DOHH2 (cell line): Measurements from ENCODE around the gene MANEA.

ENCODE experiments used
- H3F3A ChIP-seq: fragments of 200-600 bp; sonication (generic), shearing (Covaris generic); 2 replicates; pipeline ENCODE4 v1.6.0; 2016; ENCODE audit warnings: antibody characterized with exemption, mild to moderate bottlenecking; ENCODE audit not compliant: control insufficient read depth, insufficient read depth
- H3K27ac ChIP-seq: fragments of 200-600 bp; sonication (generic); 2 replicates; pipeline ENCODE4 v1.5.1; 2014; ENCODE audit warnings: low read depth, mild to moderate bottlenecking, low read length, moderate library complexity
- H3K27me3 ChIP-seq: fragments of 200-600 bp; sonication (generic); 2 replicates; pipeline ENCODE4 v1.6.1; 2014; ENCODE audit warnings: mild to moderate bottlenecking, low read length, mixed read lengths; ENCODE audit not compliant: control insufficient read depth
- H3K36me3 ChIP-seq: fragments of 200-600 bp; sonication (generic); 2 replicates; pipeline ENCODE4 v1.6.1; 2014; ENCODE audit warnings: mild to moderate bottlenecking, low read length, moderate library complexity, mixed read lengths; ENCODE audit not compliant: control insufficient read depth
- H3K4me1 ChIP-seq: fragments of 200-600 bp; sonication (generic); 2 replicates; pipeline ENCODE4 v1.6.1; 2014; ENCODE audit warnings: mild to moderate bottlenecking, low read length, mixed read lengths; ENCODE audit not compliant: control insufficient read depth
- H3K4me2 ChIP-seq: fragments of 200-600 bp; sonication (generic); 2 replicates; pipeline ENCODE4 v1.6.0; 2014; ENCODE audit warnings: mild to moderate bottlenecking, low read length, moderate library complexity
- H3K4me3 ChIP-seq: fragments of 200-600 bp; sonication (generic); 2 replicates; pipeline ENCODE4 v1.5.1; 2014; ENCODE audit warnings: mild to moderate bottlenecking, low read length, mixed read lengths
- H3K79me2 ChIP-seq: fragments of 200-600 bp; sonication (generic); 2 replicates; pipeline ENCODE4 v1.6.1; 2014; ENCODE audit warnings: mild to moderate bottlenecking, low read length, mixed read lengths; ENCODE audit not compliant: control insufficient read depth
- H3K9me2 ChIP-seq: fragments of 200-600 bp; sonication (generic); replicated peaks from 2 replicates; pipeline ENCODE4 v1.6.1; 2014; ENCODE audit warnings: mild to moderate bottlenecking, low read length, mixed read lengths; ENCODE audit not compliant: control insufficient read depth
- H3K9me3 ChIP-seq: fragments of 200-600 bp; sonication (generic); 2 replicates; pipeline ENCODE4 v1.6.1; 2014; ENCODE audit warnings: antibody characterized with exemption, low read length, mixed read lengths; ENCODE audit not compliant: control insufficient read depth, insufficient read depth
- H4K20me1 ChIP-seq: fragments of 200-600 bp; sonication (generic); 2 replicates; pipeline ENCODE4 v1.6.0; 2014; ENCODE audit warnings: low read depth, mild to moderate bottlenecking, antibody characterized with exemption, low read length, moderate library complexity; ENCODE audit not compliant: control insufficient read depth, insufficient read depth
- EZH2phosphoT487 ChIP-seq: fragments of 200-600 bp; sonication (generic); IDR thresholded peaks from 2 replicates; pipeline ENCODE4 v1.6.1; 2017; ENCODE audit warnings: borderline replicate concordance, mild to moderate bottlenecking, antibody characterized with exemption, low read length, moderate library complexity, mixed read lengths
- TF ChIP-seq, protein P1 (sequence below): fragments of 200-600 bp; sonication (generic); IDR thresholded peaks from one replicate; pipeline ENCODE4 v1.5.1; 2014; ENCODE audit warnings: antibody characterized with exemption, mild to moderate bottlenecking, low read depth, low read length; ENCODE audit not compliant: poor library complexity, severe bottlenecking

Gene MANEA

GRCh38 chr6:95543798-95544197 lies 33.5 kb upstream of the MANEA start:
- Histone ChIP-seq H3F3A (no peaks in the 10 kb centered on the region), H3K9me3 (no peaks in the 10 kb centered on the region), H3K27ac (no peak overlapping the region), H3K36me3 (no peaks in the 10 kb centered on the region), H3K27me3 (peaks cover 3% of the 10 kb centered on the region; the same call in 1 of the 2 replicates), H3K79me2 (no peaks in the 10 kb centered on the region), H3K4me2 (no peak overlapping the region), H3K4me3 (no peak overlapping the region), H4K20me1 (no peaks in the 10 kb centered on the region), H3K4me1 (no peaks in the 10 kb centered on the region), H3K9me2 (no peaks in the 10 kb centered on the region; the same call in 1 of the 2 replicates)
- TF ChIP-seq, protein P1, sequence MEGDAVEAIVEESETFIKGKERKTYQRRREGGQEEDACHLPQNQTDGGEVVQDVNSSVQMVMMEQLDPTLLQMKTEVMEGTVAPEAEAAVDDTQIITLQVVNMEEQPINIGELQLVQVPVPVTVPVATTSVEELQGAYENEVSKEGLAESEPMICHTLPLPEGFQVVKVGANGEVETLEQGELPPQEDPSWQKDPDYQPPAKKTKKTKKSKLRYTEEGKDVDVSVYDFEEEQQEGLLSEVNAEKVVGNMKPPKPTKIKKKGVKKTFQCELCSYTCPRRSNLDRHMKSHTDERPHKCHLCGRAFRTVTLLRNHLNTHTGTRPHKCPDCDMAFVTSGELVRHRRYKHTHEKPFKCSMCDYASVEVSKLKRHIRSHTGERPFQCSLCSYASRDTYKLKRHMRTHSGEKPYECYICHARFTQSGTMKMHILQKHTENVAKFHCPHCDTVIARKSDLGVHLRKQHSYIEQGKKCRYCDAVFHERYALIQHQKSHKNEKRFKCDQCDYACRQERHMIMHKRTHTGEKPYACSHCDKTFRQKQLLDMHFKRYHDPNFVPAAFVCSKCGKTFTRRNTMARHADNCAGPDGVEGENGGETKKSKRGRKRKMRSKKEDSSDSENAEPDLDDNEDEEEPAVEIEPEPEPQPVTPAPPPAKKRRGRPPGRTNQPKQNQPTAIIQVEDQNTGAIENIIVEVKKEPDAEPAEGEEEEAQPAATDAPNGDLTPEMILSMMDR = no peak
- no peak for TF ChIP-seq EZH2phosphoT487

GRCh38 chr6:95544517-95545225 lies 32.7 kb upstream of the MANEA start:
- no peaks in the 10 kb centered on the region for H3K9me3 ChIP-seq
- no peak overlapping the region for H3K27ac ChIP-seq
- H3K4me3 ChIP-seq = no peak overlapping the region
- H3K79me2 ChIP-seq = no peaks in the 10 kb centered on the region
- H3F3A ChIP-seq = no peaks in the 10 kb centered on the region
- no peaks in the 10 kb centered on the region for H4K20me1 ChIP-seq
- H3K4me1 ChIP-seq = no peaks in the 10 kb centered on the region
- TF ChIP-seq EZH2phosphoT487 = no peak
- TF ChIP-seq, protein P1 = no peak
- H3K36me3 ChIP-seq = no peaks in the 10 kb centered on the region
- peaks cover 3% of the 10 kb centered on the region; the same call in 1 of the 2 replicates for H3K27me3 ChIP-seq
- no peak overlapping the region for H3K4me2 ChIP-seq
- no peaks in the 10 kb centered on the region; the same call in 1 of the 2 replicates for H3K9me2 ChIP-seq

DNA sequence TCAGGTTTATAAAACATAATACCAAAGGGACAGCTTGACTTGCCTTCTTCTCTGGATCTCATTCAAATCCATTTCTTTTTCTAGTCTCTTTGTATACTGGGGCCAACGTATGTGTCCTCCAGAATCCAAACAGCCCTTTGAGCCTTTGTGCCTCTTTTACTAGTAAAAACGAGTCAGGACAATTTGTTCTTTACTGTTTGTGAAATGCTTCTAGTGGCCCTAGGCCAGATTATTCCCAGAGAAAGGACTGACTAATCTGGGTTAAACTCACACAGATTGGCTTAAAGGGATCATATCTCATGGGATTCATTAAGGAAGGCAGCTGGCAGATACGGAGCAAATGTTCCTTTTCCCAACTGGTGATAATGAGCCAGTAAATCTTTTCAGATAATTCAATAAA lies 32.1 kb upstream of the MANEA start:
- no peak overlapping the region for H3K4me3 ChIP-seq
- TF ChIP-seq, protein P1 = no peak
- no peak for TF ChIP-seq EZH2phosphoT487
- no peaks in the 10 kb centered on the region; the same call in 1 of the 2 replicates for H3K9me2 ChIP-seq
- H3K27ac ChIP-seq = no peak overlapping the region
- H3K27me3 ChIP-seq = peaks cover 3% of the 10 kb centered on the region; the same call in 1 of the 2 replicates
- no peaks in the 10 kb centered on the region for H3F3A ChIP-seq
- H4K20me1 ChIP-seq = no peaks in the 10 kb centered on the region
- no peaks in the 10 kb centered on the region for H3K9me3 ChIP-seq
- H3K4me2 ChIP-seq = no peak overlapping the region
- no peaks in the 10 kb centered on the region for H3K79me2 ChIP-seq
- H3K36me3 ChIP-seq = no peaks in the 10 kb centered on the region
- no peaks in the 10 kb centered on the region for H3K4me1 ChIP-seq
